Fibroblast of skin of scalp (primary cell): Measurements from ENCODE around the gene ARMC9. TPM values are rescaled to one million over a fixed set of nuclear protein-coding genes. Genes with fewer than 3 reads are reported as not detected.
"Not testable (repeated sequence)": the region's sequence is repeated elsewhere in the genome, so short reads cannot be mapped to it uniquely, and the experiment has no call there.

Source experiments
- DNase-seq: peaks from one replicate; pipeline ENCODE4 v3.0.0-alpha.2; 2013
- polyA plus RNA-seq, 2 experiments: library from polyadenylated mRNA; unstranded; fragments of 120-200 nt; gene quantifications; one replicate each; pipeline ENCODE4 v1.2.1, GENCODE V29; 2013; ENCODE audit not compliant: insufficient read length in 2 of 2

ARMC9 gene
- polyA plus RNA-seq (2013, experiment 1 of 2; ENCODE audit: insufficient read length): 12.7 TPM
- polyA plus RNA-seq (2013, experiment 2 of 2; ENCODE audit: insufficient read length): 11.0 TPM

- peak; percentile 65 for DNase-seq
Observed at GRCh38 chr2:231198291-231199173, at the start of gene ARMC9. ARMC9 (plus strand) TSS chr2:231198631; CDS start chr2:231206239, 7,608 bp downstream.

GRCh38 chr2:231152800-231153557 lies 45.5 kb upstream of the ARMC9 start:
- DNase-seq: peak; percentile 74

GRCh38 chr2:231159306-231159705 lies 39.1 kb upstream of the ARMC9 start:
- DNase-seq: no peak

- DNase-seq: peak; percentile 27
Observed at GRCh38 chr2:231160701-231161100, 37.7 kb upstream of the ARMC9 start.

- no peak for DNase-seq
Observed at GRCh38 chr2:231161252-231161839, 37.1 kb upstream of the ARMC9 start.

- DNase-seq: peak; percentile 96
Observed at GRCh38 chr2:231161877-231162329, 36.5 kb upstream of the ARMC9 start.

- DNase-seq: no peak
Observed at GRCh38 chr2:231163011-231163410, 35.4 kb upstream of the ARMC9 start.

- DNase-seq: no peak
Observed at GRCh38 chr2:231163414-231164095, 34.9 kb upstream of the ARMC9 start.

GRCh38 chr2:231167745-231168459 lies 30.5 kb upstream of the ARMC9 start:
- no peak for DNase-seq

GRCh38 chr2:231168460-231169139 lies 29.8 kb upstream of the ARMC9 start:
- DNase-seq: no peak

GRCh38 chr2:231169488-231169887 lies 28.9 kb upstream of the ARMC9 start:
- no peak for DNase-seq

GRCh38 chr2:231170055-231170454 lies 28.4 kb upstream of the ARMC9 start:
- peak; percentile 74 for DNase-seq

- DNase-seq: no peak
Observed at GRCh38 chr2:231172025-231172424, 26.4 kb upstream of the ARMC9 start.

GRCh38 chr2:231174211-231174651 lies 24.2 kb upstream of the ARMC9 start:
- no peak for DNase-seq

- no peak for DNase-seq
Observed at GRCh38 chr2:231176066-231176465, 22.4 kb upstream of the ARMC9 start.

- DNase-seq: no peak
Observed at GRCh38 chr2:231177156-231178025, 21.0 kb upstream of the ARMC9 start.

GRCh38 chr2:231178805-231179204 lies 19.6 kb upstream of the ARMC9 start:
- not testable (repeated sequence) for DNase-seq

GRCh38 chr2:231181860-231182512 lies 16.4 kb upstream of the ARMC9 start:
- DNase-seq: peak; percentile 51

- DNase-seq: no peak
Observed at GRCh38 chr2:231182513-231182899, 15.9 kb upstream of the ARMC9 start.
